Measurements from ENCODE around the gene MFAP1. TPM values are rescaled to one million over a fixed set of nuclear protein-coding genes. Genes with fewer than 3 reads are reported as not detected.

MFAP1 gene
- total RNA-seq, 1 experiment from 2014 or later: 44.7 TPM

- Histone ChIP-seq H3K4me1 (ENCODE audit: insufficient read depth, low read length) (no peaks in the 10 kb centered on the region; the same call in 1 of the 2 replicates), H2AK5ac (ENCODE audit: insufficient read length, low read length) (no peak overlapping the region), H3K4ac (ENCODE audit: low read depth, low read length) (no peak overlapping the region), H4K5ac (ENCODE audit: insufficient read length, low read depth, low read length) (no peak overlapping the region), H3T11ph (ENCODE audit: low read length) (no peak overlapping the region), H3K4me2 (ENCODE audit: insufficient read depth, insufficient read length, low read length) (no peak overlapping the region), H3K9me3 (ENCODE audit: control insufficient read depth, low read depth, low read length) (no peaks in the 10 kb centered on the region), H2BK120ac (ENCODE audit: low read depth, low read length, poor library complexity, severe bottlenecking) (no peak overlapping the region), H3K23me2 (ENCODE audit: insufficient read length, low read depth, low read length, poor library complexity, severe bottlenecking) (peaks cover 13% of the 10 kb centered on the region), H3K14ac (ENCODE audit: insufficient read depth, low read length) (no peak overlapping the region), H2BK12ac (ENCODE audit: insufficient read length, low read depth, low read length) (no peak overlapping the region), H2BK15ac (ENCODE audit: low read depth, low read length) (no peak overlapping the region), H2AFZ (ENCODE audit: low read length) (no peak overlapping the region), H3K27ac (ENCODE audit: insufficient read length, low read depth, low read length) (no peak overlapping the region), H4K20me1 (ENCODE audit: control insufficient read depth, insufficient read depth, insufficient read length) (no peaks in the 10 kb centered on the region), H3K79me1 (ENCODE audit: insufficient read depth, low read depth, low read length, poor library complexity, severe bottlenecking) (no peaks in the 10 kb centered on the region), H4K91ac (ENCODE audit: insufficient read length, low read depth, low read length) (no peak overlapping the region), H3K18ac (ENCODE audit: insufficient read length, low read depth, low read length) (no peak overlapping the region), H3K23ac (ENCODE audit: insufficient read length, low read depth, low read length) (no peak overlapping the region), H3K9ac (ENCODE audit: extremely low read depth, insufficient read length, low read length) (no peak overlapping the region), H2BK5ac (ENCODE audit: insufficient read length, low read length) (no peak overlapping the region), H2BK20ac (ENCODE audit: low read depth, low read length, poor library complexity, severe bottlenecking) (no peak overlapping the region), H3K56ac (ENCODE audit: insufficient read length, low read depth, low read length) (no peak overlapping the region), H3K27me3 (ENCODE audit: insufficient read depth, low read length) (no peaks in the 10 kb centered on the region), H4K8ac (replicated peaks; ENCODE audit: insufficient read length, low read depth, low read length) (no peak overlapping the region), H3K79me2 (ENCODE audit: insufficient read depth, low read length) (no peaks in the 10 kb centered on the region)
- no CpG with 5 or more reads among the region's 1 CpG for WGBS (ENCODE audit: extremely low coverage, insufficient read length, low lambda C conversion rate)
- no peak for TF ChIP-seq CTCF (conservative IDR thresholded peaks at IDR 0.05)
- Mint-ChIP-seq H3K27me3 (ENCODE audit: low read depth) (peaks cover 2% of the 10 kb centered on the region), H3K4me3 (no peak overlapping the region), H3K4me1 (peaks cover 12 to 13% of the 10 kb centered on the region in 2 experiments), H3K27ac (no peak overlapping the region), H3K9me3 (no peaks in the 10 kb centered on the region; a peak in 1 of 5 replicates), H3K36me3 (ENCODE audit: insufficient read depth in 1 of 3, low read depth in 3 of 3) (peaks cover 0 to 9% (median 0%) of the 10 kb centered on the region in 3 experiments; a peak in 2 of 7 replicates)
- no peak for DNase-seq
These were observed 45.5 kb downstream of the MFAP1 start for GRCh38 chr15:43779016-43779415.

Data from H9 (cell line).